ENCODE data around the gene ELAC2.

Gene ELAC2

DNA sequence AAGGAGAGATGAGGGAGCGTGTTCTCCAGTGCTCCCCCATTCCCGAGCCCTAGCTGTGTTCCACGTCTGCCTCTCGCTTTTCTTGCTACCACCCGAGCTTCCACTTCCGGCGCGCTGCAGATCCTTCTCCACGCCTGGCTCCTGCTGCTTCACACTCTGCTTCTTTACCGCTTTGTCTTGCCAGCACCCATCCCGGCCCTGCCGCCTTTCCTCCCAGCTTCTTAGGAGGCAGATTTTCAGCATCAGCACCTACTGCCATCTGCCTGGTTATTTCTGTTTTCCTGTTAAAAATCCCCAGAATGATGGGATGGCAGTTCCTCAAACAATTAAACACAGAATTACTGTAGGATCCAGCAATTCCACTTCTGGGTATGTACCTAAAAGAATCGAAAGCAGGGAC is 64.7 kb downstream of the ELAC2 start:
- H3K4me3 ChIP-seq (ENCODE audit: control insufficient read depth, low read depth, low read length) = no peak overlapping the region
- TF ChIP-seq, protein P1, sequence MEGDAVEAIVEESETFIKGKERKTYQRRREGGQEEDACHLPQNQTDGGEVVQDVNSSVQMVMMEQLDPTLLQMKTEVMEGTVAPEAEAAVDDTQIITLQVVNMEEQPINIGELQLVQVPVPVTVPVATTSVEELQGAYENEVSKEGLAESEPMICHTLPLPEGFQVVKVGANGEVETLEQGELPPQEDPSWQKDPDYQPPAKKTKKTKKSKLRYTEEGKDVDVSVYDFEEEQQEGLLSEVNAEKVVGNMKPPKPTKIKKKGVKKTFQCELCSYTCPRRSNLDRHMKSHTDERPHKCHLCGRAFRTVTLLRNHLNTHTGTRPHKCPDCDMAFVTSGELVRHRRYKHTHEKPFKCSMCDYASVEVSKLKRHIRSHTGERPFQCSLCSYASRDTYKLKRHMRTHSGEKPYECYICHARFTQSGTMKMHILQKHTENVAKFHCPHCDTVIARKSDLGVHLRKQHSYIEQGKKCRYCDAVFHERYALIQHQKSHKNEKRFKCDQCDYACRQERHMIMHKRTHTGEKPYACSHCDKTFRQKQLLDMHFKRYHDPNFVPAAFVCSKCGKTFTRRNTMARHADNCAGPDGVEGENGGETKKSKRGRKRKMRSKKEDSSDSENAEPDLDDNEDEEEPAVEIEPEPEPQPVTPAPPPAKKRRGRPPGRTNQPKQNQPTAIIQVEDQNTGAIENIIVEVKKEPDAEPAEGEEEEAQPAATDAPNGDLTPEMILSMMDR (IDR thresholded peaks at IDR 0.05; ENCODE audit: control insufficient read depth, insufficient read depth, low read depth, low read length, missing control alignments) = no peak
- DNase-seq (ENCODE audit: low read depth) = no peak

DNA sequence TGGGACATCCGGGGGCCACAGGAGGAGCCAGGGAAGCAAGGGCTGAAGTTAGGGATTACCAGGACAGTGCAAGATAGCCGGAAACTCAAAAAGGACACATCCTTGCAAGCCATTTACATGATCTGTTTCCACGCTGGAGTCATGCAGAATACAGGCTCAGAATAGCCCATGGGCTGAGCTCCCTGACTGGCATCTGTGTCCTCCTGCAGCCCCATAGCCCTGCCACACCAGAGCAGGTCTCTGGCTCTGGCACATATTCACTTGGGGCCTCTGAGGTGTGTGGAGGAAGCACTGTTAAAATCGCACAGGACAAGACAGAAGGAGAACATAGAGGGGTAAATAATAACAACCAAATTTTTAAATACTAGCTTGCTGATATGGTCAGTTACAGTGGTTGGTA is 65.8 kb downstream of the ELAC2 start:
- no peak overlapping the region for H3K4me3 ChIP-seq (ENCODE audit: control insufficient read depth, low read depth, low read length)
- TF ChIP-seq, protein P1 (IDR thresholded peaks at IDR 0.05; ENCODE audit: control insufficient read depth, insufficient read depth, low read depth, low read length, missing control alignments) = no peak
- DNase-seq (ENCODE audit: low read depth) = no peak

DNA sequence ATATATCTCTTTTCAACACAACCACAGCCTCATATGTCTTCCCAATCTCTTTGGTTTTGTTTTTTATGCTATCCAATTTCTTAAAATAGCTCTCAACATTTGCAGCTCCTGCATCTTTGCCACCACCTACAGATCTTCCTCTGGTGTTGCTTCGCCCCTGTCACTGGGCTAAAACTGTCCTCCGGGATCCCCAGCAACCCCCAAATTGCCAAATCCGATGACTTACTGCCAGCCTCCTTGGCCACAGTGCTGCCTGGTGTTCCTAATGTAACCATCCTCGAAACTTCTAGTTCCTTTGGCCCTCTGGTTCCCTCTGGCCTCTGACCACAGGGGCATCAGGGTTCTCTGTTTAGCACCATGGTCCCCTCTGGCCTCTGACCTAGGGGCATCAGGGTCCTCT is 70.8 kb downstream of the ELAC2 start:
- DNase-seq (ENCODE audit: low read depth) = no peak
- TF ChIP-seq, protein P1 (IDR thresholded peaks at IDR 0.05; ENCODE audit: control insufficient read depth, insufficient read depth, low read depth, low read length, missing control alignments) = no peak
- no peak overlapping the region for H3K4me3 ChIP-seq (ENCODE audit: control insufficient read depth, low read depth, low read length)

Measured in AG09309 (cell line).